ENCODE results near the gene BTNL3. TPM values are rescaled to one million over a fixed set of nuclear protein-coding genes. Genes with fewer than 3 reads are reported as not detected.

The BTNL3 gene
- total and polyA plus RNA-seq, 10 of the 15 experiments (the other 5 are each of a cell fraction or from before 2014, with no cell fraction given), result 0.39 TPM; not detected in 9

- H3K9ac ChIP-seq (ENCODE audit: control insufficient read depth, insufficient read depth, low read length), result no peak overlapping the region
- CTCF ChIA-PET, result interaction anchor here (1.1 kb wide), 1 partner anchor 108 kb away, joined by 3 read pairs; no protein-coding TSS in a partner anchor
- RAD21 ChIA-PET (ENCODE audit: unreplicated experiment), result no interaction called here
- no peaks in the 10 kb centered on the region for H3K9me3 ChIP-seq (replicated peaks; ENCODE audit: control insufficient read depth, insufficient read depth, low read length)
- no peak overlapping the region for H3K27ac ChIP-seq (ENCODE audit: control insufficient read depth, insufficient read depth)
- no peak overlapping the region for H3K4me2 ChIP-seq (ENCODE audit: control insufficient read depth, insufficient read depth)
- FAIRE-seq (no peak), ATAC-seq (no peak), DNase-seq (ENCODE audit: low read depth, low spot score) (no peak)
- POLR2A ChIA-PET, result no interaction called here
- in situ Hi-C loops (cut with MboI), result no loop called here
- no TSS peak for BruUV-seq (replicated peaks)
- no peaks in the 10 kb centered on the region for H3K36me3 ChIP-seq (ENCODE audit: control insufficient read depth in 2 of 2, insufficient read depth in 2 of 2, low read length in 1 of 2)
- H3K4me1 ChIP-seq (ENCODE audit: control insufficient read depth, insufficient read depth, low read length), result no peaks in the 10 kb centered on the region
- H3K27me3 ChIP-seq (replicated peaks in 1 of 2; ENCODE audit: control insufficient read depth in 2 of 2, insufficient read depth in 2 of 2, low read length in 1 of 2), result no peaks in the 10 kb centered on the region
- no peak overlapping the region for H2AFZ ChIP-seq (ENCODE audit: control insufficient read depth, low read depth, low read length)
- H3K4me3 ChIP-seq, result no peak overlapping the region
- SMC1A ChIA-PET (ENCODE audit: uncharacterized antibody, unreplicated experiment), result no interaction called here
- 61% methylated on average over 6 of the region's 6 CpGs for WGBS (ENCODE audit: insufficient coverage, insufficient replicate concordance, low lambda C conversion rate, missing lambda C conversion rate)
- TF ChIP-seq CBX3 (IDR thresholded peaks at IDR 0.05; ENCODE audit: borderline replicate concordance, low read depth) (no peak), GATAD2B (conservative IDR thresholded peaks at IDR 0.05; ENCODE audit: low read depth) (no peak), POU2F2 (IDR thresholded peaks at IDR 0.05; ENCODE audit: borderline replicate concordance, low read depth, low read length) (no peak), KLF5 (IDR thresholded peaks at IDR 0.05; ENCODE audit: partially characterized antibody) (no peak), SREBF2 (IDR thresholded peaks at IDR 0.05; ENCODE audit: low read length) (no peak), ZNF274 (IDR thresholded peaks at IDR 0.05; ENCODE audit: insufficient read depth, insufficient read length) (no peak), JUND (IDR thresholded peaks at IDR 0.05; ENCODE audit: low read depth, low read length) (no peak), RELB (IDR thresholded peaks at IDR 0.05; ENCODE audit: low read depth) (no peak), SPI1 (IDR thresholded peaks at IDR 0.05; ENCODE audit: borderline replicate concordance, insufficient read depth, low read depth, low read length) (no peak), EZH2 (IDR thresholded peaks at IDR 0.05; ENCODE audit: borderline replicate concordance, control insufficient read depth, low read depth, low read length) (no peak), E2F8 (IDR thresholded peaks at IDR 0.05; ENCODE audit: low read depth, partially characterized antibody) (no peak), TAF1 (IDR thresholded peaks at IDR 0.05; ENCODE audit: borderline replicate concordance, low read depth, low read length) (no peak), ZNF687 (IDR thresholded peaks at IDR 0.05) (no peak), HSF1 (IDR thresholded peaks at IDR 0.05; ENCODE audit: low read depth, low read length) (no peak), SREBF1 (IDR thresholded peaks at IDR 0.05; ENCODE audit: low read length) (no peak)
- no peaks in the 10 kb centered on the region for H3K79me2 ChIP-seq (ENCODE audit: control insufficient read depth, insufficient read depth, low read length)
- no peaks in the 10 kb centered on the region for H4K20me1 ChIP-seq (ENCODE audit: control insufficient read depth, insufficient read depth)
- intact Hi-C loops (cut with micrococcal nuclease; ENCODE audit: unreplicated experiment), result no loop called here
Measured at GRCh38 chr5:181008136-181008535, 19.5 kb downstream of the BTNL3 start.
